GM21737 (cell line): ENCODE results near the gene FOLR2.

Experiments used
- ATAC-seq: cut with Tn5 transposase; IDR thresholded peaks from one replicate; pipeline ENCODE4 v1.9.1; 2021; ENCODE audit warnings: mild to moderate bottlenecking, moderate library complexity; ENCODE audit not compliant: unreplicated experiment

The FOLR2 gene

GRCh38 chr11:72239849-72240460 lies 23.4 kb downstream of the FOLR2 start:
- ATAC-seq = no peak

- no peak for ATAC-seq
These were observed 24.1 kb downstream of the FOLR2 start for GRCh38 chr11:72240461-72241290.

- no peak for ATAC-seq
These were observed 24.7 kb downstream of the FOLR2 start for GRCh38 chr11:72241291-72241781.

GRCh38 chr11:72242141-72242540 lies 25.5 kb downstream of the FOLR2 start:
- ATAC-seq = no peak

GRCh38 chr11:72243173-72244059 lies 26.8 kb downstream of the FOLR2 start:
- no peak for ATAC-seq

GRCh38 chr11:72244060-72244360 lies 27.4 kb downstream of the FOLR2 start, which contains the start of gene PHOX2A:
Gene PHOX2A (minus strand): TSS chr11:72244176. CDS start chr11:72244004, 172 bp downstream.
- no peak for ATAC-seq

GRCh38 chr11:72244361-72245262 lies 28.0 kb downstream of the FOLR2 start:
- ATAC-seq = no peak

- no peak for ATAC-seq
These were observed 28.7 kb downstream of the FOLR2 start for GRCh38 chr11:72245263-72245816.

GRCh38 chr11:72247584-72247983 lies 31.0 kb downstream of the FOLR2 start:
- no peak for ATAC-seq

- no peak for ATAC-seq
These were observed 33.4 kb downstream of the FOLR2 start for GRCh38 chr11:72249961-72250360.

- ATAC-seq = no peak
These were observed 34.3 kb downstream of the FOLR2 start for GRCh38 chr11:72250661-72251464.

GRCh38 chr11:72251614-72252013 lies 35.0 kb downstream of the FOLR2 start:
- ATAC-seq = no peak

- ATAC-seq = no peak
These were observed 36.8 kb downstream of the FOLR2 start for GRCh38 chr11:72253392-72253791.

GRCh38 chr11:72254299-72254993 lies 37.9 kb downstream of the FOLR2 start:
- no peak for ATAC-seq

GRCh38 chr11:72257570-72257969 lies 41.0 kb downstream of the FOLR2 start:
- no peak for ATAC-seq

- ATAC-seq = no peak
These were observed 42.9 kb downstream of the FOLR2 start for GRCh38 chr11:72259490-72259889.

- ATAC-seq = no peak
These were observed 44.0 kb downstream of the FOLR2 start for GRCh38 chr11:72260574-72260973.

- ATAC-seq = no peak
These were observed 46.8 kb downstream of the FOLR2 start for GRCh38 chr11:72263361-72263760.

- no peak for ATAC-seq
These were observed 49.4 kb downstream of the FOLR2 start for GRCh38 chr11:72265951-72266350.
